COLO668 (cell line): ENCODE data around the gene RNF133.

ENCODE experiments used
- DNase-seq: peaks from one replicate; lab custom pipeline; 2025; ENCODE audit not compliant: unreplicated experiment; lab: John Stamatoyannopoulos, UW

The RNF133 gene

GRCh38 chr7:122699017-122699416 lies at the start of gene RNF133:
TSS of gene RNF133 (minus strand) at chr7:122699117. CDS start at chr7:122698918, 199 bp downstream.
- no peak for DNase-seq

GRCh38 chr7:122748195-122748594 lies 49.3 kb upstream of the RNF133 start:
- DNase-seq, result no peak

GRCh38 chr7:122746948-122747347 lies 48.0 kb upstream of the RNF133 start:
- DNase-seq, result no peak

- DNase-seq, result no peak
Measured at GRCh38 chr7:122743211-122743610, 44.3 kb upstream of the RNF133 start.

GRCh38 chr7:122738947-122739346 lies 40.0 kb upstream of the RNF133 start:
- DNase-seq, result no peak

- no peak for DNase-seq
Measured at GRCh38 chr7:122736183-122736582, 37.3 kb upstream of the RNF133 start.

GRCh38 chr7:122727759-122728158 lies 28.8 kb upstream of the RNF133 start:
- DNase-seq, result no peak

GRCh38 chr7:122727354-122727753 lies 28.4 kb upstream of the RNF133 start:
- no peak for DNase-seq

- DNase-seq, result no peak
Measured at GRCh38 chr7:122726881-122727280, 28.0 kb upstream of the RNF133 start.

GRCh38 chr7:122724366-122724765 lies 25.4 kb upstream of the RNF133 start:
- DNase-seq, result no peak

GRCh38 chr7:122719010-122719578 lies 20.2 kb upstream of the RNF133 start:
- no peak for DNase-seq

GRCh38 chr7:122717356-122718089 lies 18.6 kb upstream of the RNF133 start:
- no peak for DNase-seq

- DNase-seq, result no peak
Measured at GRCh38 chr7:122715183-122715582, 16.3 kb upstream of the RNF133 start.

GRCh38 chr7:122710916-122711315 lies 12.0 kb upstream of the RNF133 start:
- no peak for DNase-seq

- DNase-seq, result no peak
Measured at GRCh38 chr7:122709930-122710646, 11.2 kb upstream of the RNF133 start.

- DNase-seq, result no peak
Measured at GRCh38 chr7:122706836-122707235, 7.9 kb upstream of the RNF133 start.

- no peak for DNase-seq
Measured at GRCh38 chr7:122702872-122703510, 4.1 kb upstream of the RNF133 start, which contains the start of gene RNF148. TSS of gene RNF148 (minus strand) at chr7:122702922. CDS start at chr7:122702750, 172 bp downstream.

- no peak for DNase-seq
Measured at GRCh38 chr7:122695816-122696215, 3.1 kb downstream of the RNF133 start.

GRCh38 chr7:122694697-122695096 lies 4.2 kb downstream of the RNF133 start:
- DNase-seq, result no peak

- DNase-seq, result no peak
Measured at GRCh38 chr7:122692769-122693309, 6.1 kb downstream of the RNF133 start.

GRCh38 chr7:122691569-122692235 lies 7.2 kb downstream of the RNF133 start:
- DNase-seq, result no peak
